CD1c-positive myeloid dendritic cell (primary cell): ENCODE data around the gene SCNN1B.
"Not testable (repeated sequence)": the region's sequence is repeated elsewhere in the genome, so short reads cannot be mapped to it uniquely, and the experiment has no call there.

Source experiments
- DNase-seq: peaks from one replicate; pipeline ENCODE4 v3.0.0-alpha.2; 2016; ENCODE audit errors: extremely low spot score

SCNN1B gene, protein sequence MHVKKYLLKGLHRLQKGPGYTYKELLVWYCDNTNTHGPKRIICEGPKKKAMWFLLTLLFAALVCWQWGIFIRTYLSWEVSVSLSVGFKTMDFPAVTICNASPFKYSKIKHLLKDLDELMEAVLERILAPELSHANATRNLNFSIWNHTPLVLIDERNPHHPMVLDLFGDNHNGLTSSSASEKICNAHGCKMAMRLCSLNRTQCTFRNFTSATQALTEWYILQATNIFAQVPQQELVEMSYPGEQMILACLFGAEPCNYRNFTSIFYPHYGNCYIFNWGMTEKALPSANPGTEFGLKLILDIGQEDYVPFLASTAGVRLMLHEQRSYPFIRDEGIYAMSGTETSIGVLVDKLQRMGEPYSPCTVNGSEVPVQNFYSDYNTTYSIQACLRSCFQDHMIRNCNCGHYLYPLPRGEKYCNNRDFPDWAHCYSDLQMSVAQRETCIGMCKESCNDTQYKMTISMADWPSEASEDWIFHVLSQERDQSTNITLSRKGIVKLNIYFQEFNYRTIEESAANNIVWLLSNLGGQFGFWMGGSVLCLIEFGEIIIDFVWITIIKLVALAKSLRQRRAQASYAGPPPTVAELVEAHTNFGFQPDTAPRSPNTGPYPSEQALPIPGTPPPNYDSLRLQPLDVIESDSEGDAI

DNA sequence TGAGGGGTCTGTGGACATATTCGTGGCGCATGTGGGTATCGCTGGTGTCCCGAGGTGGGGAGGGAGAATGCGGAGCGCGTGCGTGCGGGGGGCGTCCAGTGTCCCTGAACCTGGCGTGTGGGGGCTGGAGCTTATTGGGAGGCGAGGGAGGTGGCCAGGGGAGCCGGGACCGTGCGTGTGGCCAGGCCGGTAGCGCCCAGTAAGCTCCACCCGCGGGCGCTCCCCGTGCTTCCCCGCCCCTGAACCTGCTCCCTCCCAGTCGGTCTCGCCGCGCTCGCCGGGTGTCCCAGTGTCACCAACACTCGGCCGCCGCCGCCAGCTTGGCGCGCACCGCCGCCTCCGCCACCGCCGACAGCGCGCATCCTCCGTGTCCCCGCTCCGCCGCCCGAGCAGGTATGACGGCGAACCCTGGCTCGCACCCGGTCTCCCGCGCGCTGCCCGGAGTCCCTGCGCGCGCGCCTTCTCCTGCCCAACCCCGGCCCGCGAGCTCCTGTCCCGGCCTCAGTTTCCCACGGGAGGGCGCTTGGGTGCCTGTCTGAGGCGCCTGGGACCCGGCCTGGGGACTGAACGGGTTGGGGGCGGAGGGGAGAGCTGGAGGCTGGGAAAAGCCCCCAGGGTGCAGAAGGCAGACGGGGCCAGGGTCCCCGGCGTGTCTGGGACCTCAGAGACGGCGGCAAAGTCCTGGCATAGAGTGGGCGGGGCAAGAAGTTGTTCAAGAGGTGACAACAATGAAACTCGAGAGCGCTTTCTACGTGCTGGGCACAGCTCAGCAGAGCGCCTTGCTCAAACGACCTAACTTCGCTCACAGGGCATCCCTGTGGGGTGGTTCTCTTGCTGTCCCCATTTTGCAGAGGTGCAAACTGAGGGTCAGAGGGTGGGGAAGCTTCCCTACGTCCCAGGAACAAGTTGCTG is at the start of gene SCNN1B:
Gene SCNN1B, plus strand, starts transcription at position 258 of the 912 bp plus-strand sequence. CDS start 46,298 bp downstream, outside the sequence.
- no peak for DNase-seq

DNA sequence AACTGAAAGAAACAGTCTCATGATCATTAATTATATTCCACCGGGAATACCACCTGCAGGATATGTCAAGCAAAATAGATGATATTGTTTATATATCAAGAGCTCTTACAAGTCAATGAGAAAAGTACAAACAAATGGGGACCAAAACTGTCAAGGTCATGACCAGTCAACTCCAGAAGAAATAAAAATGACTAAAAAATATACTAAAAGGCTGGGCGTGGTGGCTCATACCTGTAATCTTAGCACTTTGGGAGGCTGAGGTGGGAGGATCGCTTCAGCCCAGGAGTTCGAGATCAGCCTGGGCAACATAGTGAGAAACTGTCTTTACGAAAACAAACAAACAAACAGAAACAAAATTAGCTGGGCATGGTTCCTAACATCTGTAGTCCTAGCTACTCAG is 49.8 kb upstream of the SCNN1B start:
- DNase-seq, result no peak

DNA sequence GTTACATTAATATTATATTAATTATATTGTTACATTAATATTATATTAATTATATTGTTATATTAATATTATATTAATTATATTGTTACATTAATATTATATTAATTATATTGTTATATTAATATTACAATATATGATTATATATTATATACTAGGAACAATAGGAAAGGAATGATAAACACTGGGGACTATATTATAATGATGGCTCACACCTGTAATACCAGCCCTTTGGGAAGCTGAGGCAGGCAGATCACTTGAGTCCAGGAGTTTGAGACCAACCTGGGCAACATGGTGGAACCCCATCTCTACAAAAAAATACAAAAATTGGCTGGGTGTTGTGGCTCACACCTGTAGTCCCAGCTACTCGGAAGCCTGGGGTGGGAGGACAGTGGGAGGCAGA is 48.5 kb upstream of the SCNN1B start:
- DNase-seq, result not testable (repeated sequence)

DNA sequence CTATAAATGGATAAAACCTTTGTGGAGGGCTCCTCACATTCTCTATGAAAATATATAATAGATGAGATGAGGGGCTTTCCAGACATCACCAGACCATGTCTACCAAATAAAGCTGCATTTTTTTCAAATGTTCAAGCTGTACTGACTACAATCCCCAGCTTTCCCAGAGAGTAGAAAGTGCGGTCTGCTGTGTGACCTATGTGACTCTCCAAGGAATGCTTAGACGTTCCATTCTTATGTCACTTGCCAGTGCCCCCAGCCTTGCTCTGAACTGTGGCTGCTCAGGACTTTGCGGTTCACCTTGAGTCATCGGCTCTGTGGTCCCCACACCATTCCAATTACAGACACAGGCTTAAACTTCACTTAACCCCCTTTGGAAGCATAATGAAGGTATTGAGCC is 47.8 kb upstream of the SCNN1B start:
- DNase-seq, result no peak

DNA sequence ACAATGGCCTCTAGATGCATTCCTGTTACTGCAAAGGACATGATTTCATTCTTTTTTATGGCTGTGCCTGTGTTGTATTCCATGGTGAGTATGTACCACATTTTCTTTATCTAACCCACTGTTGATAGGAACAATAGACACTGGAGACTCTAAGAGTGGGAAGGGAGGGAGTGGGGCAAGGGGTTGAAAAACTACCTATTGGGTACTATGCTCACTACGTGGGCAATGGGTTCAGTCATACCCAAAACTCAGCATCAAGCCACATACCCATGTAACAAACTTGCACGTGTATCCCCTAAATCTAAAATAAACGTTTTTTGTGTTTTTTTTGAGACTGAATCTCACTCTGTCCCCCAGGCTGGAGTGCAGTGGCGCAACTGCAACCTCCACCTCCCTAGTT is 47.1 kb upstream of the SCNN1B start:
- DNase-seq, result no peak

DNA sequence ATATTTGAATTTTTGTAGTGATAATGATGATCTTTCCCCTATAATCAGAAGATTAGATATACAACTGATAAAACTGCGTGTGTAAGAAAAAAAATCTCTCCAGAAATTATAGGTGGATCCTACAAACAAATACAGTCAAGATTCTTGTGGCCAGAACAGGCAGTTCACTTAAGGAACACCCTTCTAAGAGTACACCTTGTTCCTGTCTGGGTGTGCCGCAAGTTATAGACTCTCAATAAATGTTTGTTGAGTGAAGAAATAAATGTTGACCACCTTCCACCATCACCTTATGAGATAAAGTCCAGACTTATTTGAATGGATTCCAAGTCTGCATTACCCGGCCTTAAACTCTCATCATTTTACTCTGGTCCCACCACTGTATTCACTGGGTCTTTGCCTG is 45.7 kb upstream of the SCNN1B start:
- DNase-seq, result no peak

DNA sequence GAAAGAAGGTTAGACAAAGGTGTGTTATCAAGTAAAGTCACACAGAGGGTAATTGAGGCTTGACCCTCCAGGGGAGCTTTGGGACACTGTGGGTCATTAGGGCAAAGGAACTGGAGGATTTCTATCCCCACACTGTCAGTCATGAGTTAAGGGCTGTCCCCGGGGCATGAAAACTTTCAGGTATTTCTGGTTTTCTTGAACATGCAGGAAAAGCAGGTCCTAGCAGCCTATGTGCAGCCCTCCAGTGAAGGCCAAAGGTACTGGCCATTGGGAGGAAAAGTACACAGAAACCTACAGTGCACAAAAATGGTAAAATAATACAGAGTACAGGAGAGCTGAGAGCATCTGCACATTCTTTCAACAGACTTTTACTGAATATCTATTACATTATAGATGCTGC is 44.4 kb upstream of the SCNN1B start:
- no peak for DNase-seq

DNA sequence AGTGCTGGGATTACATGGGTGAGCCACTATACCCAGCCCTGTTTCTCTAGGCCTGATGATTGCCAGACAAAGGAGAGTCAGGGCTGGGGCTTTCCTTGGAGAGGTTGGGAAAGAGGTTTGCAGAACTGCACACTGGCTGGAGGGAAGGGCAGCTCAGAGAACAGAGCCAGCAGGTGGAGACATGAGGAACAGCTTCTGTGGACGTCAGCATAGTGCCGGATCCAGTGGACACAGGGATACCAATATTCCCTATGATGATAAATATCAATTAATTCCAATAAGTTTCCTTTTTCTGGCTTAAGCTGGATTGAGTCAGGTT is 43.2 kb upstream of the SCNN1B start:
- DNase-seq, result no peak

DNA sequence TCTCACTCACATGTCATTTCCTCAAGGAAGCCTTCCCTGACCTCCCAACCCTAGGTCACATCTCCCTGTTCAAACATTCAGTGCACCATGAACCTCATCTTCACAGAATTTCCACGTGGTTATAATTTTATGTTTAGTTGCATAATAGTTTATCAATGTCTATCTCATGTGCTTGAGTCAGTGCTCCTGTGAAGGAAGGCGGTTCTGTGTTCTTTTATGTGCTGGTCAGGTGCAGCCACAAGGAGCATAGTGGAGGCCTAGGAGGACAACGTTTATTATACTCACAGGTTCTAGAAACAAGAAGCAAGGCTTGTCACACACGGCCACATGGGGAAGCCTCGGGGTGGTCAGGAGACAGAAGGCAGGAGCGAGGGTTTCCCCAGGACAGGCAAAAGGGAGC is 34.5 kb upstream of the SCNN1B start:
- no peak for DNase-seq

DNA sequence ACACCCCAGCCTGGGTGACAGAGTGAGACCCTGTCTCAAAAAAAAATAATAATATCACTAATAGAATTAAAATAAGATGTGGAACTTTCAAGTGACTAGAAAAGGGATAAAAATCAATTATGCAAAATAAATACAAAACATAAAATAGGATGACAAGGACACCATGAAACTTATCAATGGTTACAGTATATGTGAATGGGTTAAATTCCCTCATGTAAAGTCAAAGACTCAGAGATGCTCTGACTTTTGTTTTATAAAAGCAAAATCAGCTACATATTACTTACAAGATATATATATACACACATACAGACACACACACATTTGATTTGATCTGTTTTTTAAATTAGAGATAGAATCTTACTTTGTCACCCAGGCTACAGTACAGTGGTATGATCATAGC is 33.5 kb upstream of the SCNN1B start:
- DNase-seq, result no peak

DNA sequence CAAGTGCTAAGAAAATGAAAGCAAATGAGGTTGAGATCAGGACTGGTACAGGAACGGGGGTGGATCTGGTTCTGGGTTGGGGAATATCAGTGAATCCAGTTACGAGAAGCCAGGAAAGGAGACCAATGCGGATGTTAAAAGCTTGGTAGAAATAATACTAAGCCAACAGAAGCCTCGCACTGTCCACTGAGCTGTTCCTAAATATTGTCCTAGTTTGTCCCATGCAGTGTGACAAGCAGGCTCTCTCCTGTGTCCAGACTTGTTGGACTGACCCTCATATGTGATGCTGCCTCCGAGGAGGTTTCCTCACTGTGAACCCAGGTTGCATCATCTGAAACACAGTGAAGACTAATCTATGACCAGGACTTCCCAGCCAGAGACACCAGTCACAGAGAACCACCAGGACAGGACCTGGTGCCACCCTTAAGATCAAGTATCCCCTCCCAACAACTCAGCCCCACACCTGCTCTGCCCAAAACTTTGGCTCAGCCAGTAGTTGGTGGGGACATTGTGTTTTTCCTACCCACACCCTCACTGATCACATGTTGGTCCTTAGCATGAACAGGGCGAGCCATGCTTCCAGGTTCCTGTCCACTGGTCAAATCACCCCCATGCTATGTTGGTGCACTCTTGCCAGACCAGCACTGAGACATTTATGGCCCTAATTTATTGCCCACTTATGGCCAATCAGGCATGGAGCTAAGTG is 32.7 kb upstream of the SCNN1B start:
- no peak for DNase-seq

DNA sequence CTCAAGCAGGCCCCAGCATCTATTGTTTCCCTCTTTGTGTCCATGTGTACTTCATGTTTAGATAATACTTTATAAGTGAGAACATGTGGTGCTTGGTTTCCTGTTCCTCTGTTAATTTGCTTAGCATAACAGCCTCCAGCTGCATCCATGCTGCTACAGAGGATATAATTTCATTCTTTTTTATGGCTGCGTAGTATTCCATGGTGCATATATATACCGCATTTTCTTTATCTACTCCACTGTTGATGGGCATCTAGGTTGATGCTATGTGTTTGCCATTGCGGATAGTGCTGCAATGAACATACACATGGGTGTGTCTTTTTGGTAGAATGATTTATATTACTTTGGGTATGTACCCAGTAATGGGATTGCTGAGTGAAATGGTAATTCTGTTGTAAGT is 31.4 kb upstream of the SCNN1B start:
- no peak for DNase-seq

DNA sequence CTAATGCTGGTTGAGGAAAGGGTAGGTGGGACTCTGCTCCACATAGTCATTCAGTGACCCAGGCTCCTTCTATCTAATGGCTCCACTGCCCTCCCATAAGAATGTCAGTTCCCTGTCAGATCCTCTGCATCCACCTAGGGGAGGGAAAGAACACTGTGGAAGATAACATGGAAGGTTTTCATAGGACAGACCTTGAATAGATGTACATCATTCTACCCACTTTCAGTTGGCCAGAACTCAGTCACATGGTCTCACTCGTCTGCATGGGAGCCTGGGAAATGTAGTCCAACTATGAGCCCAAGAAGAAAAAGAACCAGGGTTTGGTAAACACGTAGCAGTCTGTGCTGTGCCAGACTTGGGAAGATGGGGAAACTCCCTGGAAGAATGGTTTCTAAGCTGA is 27.1 kb upstream of the SCNN1B start:
- DNase-seq, result no peak

DNA sequence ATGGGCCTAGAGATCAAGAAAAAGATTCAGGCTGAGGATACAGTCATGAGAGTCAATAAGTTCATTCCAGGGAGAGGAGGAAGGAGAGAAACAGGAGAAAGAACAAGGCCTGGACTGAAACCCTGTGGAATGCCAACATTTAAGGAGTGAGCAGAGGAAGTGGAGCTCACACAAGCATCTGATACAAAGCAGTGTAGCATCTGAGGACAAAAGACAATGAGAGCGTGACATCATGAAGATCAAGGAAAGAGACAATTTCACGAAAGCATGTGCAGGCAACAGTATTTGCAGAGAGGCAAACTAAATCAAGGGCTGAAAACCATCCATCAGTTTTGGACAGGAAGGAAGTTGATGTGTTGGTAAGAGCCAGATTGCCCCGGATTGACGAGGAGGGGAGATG is 25.3 kb upstream of the SCNN1B start:
- no peak for DNase-seq

DNA sequence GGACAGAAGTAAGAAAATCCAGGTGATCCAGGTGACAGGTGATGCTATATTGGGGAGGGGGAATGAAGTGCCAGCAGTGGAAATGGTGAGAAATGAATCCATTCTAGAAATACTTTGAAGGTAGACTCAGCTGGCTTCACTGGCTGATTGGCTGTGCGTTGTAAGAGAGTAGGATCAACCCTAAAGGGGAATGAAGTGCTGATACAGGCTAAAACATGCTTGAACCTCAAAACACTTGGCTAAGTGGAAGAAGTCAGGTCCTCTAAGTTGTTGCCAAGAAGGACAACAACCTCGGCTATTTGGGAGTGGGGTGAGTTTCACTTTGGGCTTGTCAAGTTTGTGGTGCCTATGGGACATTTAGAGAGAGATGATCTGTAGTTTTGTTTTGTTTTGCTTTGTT is 24.1 kb upstream of the SCNN1B start:
- no peak for DNase-seq

DNA sequence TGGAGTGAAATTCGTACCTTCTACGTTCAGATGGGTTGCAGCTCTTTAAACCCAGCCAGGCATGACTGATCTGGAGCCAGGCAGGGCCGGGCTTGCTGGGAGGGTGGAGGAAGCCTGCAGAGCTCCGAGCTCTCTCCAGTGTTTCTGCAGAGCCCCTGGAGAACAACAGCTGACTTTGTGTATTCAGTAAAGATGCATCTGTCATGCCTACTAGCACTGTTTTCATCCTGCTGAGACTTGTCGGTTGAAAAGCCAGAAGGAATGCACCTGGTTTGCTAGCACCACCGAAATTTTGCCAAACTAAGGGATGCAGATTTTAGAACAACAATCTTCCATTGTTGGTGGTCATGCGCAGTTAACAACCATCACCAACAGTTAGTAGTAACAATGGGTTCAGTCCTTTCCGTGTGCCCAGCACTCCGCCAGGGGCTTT is 22.4 kb upstream of the SCNN1B start:
- no peak for DNase-seq

DNA sequence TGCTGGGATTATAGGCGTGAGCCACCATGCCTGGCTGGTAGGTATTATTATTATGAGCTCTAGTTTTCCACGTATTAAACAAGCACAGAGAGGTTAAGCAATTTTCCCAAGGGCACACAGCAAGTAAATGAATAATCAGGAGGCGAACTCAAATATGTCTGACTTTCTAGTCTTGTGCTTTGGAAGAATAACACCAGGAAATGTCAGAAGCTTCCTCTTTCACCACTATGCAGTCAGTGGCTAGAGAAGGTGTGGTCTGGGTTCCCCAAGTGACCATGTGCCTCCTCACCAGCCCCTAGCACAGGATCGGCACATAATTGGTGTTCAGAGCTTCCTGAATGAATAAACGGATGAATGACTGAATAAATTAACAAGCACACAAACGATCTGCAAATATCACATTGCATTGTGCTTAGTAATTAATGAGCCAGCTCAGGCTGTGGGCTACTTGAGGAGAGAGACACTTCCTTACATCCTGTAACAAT is 21.6 kb upstream of the SCNN1B start:
- no peak for DNase-seq

DNA sequence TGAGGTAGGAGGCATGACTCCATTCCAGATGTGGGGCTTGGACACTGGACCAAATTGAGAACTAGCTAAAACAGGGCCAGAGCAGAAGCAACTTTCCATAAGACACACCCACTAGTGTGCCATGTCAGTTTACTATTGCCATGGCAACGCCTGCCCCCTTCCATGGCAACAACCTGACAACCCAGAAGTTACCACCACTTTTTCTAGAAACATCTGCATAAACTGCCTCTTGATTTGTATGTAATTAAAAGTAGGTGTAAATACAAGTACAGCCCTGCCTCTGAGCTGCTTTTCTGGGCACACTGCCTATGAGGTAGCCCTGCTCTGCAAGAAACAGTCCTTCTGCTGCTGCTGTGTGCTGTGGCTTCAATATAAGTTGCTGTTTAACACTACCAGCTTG is 19.5 kb upstream of the SCNN1B start:
- DNase-seq, result no peak

DNA sequence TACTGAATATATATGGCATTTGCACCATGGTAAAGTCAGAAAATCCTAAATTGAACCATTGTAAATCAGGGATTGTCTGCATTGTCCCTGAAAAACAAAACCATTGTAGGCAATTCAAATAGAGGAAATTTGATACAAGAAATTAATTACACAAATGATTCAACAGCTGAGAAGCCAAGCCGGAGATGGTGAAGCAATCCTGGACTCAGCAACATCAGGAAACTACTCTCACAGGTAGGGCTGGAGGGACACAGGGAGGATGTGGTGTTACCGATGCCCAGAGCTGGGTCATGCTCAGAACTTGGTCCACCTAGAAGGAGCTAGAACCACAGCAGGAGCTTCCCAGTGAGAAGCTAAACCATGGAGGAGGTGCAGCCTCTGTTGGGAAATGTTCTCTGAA is 18.5 kb upstream of the SCNN1B start:
- no peak for DNase-seq

DNA sequence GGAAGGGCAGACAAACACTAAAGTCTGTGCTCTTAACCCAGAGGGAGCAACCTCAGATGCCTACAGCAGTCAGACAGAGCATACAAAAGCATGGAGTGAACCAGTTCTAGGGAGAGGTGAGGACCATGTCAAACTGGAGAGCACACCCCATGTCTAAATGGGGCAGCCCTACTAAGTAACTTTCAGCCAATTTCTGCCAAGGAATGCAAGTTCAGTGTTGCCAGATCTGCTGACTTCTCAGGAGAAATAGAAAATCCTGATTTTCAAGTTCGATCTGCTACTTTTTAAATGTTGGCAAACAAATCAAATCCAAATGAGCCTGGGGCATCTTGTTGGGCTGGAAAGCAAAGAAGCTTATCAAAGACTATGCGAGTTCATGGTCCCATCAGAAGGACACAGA is 17.5 kb upstream of the SCNN1B start:
- DNase-seq, result no peak

DNA sequence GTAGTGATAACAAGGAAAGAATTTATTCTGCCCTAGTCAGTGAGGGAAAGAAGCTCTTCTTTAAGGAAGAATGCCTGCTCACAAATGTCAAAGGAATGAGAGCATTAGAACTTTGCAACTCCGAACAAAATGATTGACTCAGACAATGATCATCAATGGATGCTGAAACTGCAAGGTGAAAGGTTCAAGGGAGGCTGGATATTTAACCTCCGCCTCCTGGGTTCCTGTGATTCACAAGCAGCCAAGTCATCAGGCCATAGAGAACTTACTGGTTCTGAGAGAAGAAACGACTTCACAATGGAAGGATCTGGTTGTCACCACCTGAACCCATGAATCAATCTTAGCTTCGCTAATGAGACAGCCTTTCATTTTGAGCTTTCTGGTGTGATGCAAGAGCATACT is 16.0 kb upstream of the SCNN1B start:
- no peak for DNase-seq

DNA sequence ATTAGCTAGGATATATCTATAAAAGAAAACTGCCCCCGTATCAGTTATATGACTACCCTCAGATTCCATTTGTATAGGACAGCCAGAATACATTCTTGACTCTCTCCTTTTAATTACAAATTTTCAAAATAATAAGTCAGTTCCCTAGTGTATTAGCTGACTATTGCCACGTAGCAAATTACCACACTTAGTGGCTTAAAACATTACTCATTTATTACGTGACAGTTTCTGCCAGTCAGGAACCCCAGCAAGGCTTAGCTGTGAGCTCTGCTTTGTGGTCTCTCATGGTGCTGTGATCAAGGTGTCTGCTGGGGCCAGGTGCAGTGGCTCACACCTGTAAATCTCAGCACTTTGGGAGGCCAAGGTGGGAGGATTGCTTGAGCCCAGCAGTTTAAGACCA is 13.9 kb upstream of the SCNN1B start:
- no peak for DNase-seq
